HepG2 (cell line): ENCODE data around the gene VPS25. TPM values are rescaled to one million over a fixed set of nuclear protein-coding genes. Genes with fewer than 3 reads are reported as not detected.

Experiments
- FOXP1 ChIP-seq, 2 experiments: fragments of 450-650 bp in 1 of 2; IDR thresholded peaks; 2 replicates each; pipeline ENCODE4 v1.6.1; 2017 to 2018; ENCODE audit warnings: antibody characterized with exemption in 1 of 2
- ISX ChIP-seq: sonication (generic); formaldehyde crosslinking; conservative IDR thresholded peaks from 2 replicates; pipeline ENCODE4 v1.5.0; 2020; ENCODE audit warnings: missing genetic modification reagents
- NFE2L1 ChIP-seq: sonication (generic); formaldehyde crosslinking; IDR thresholded peaks from 2 replicates; pipeline ENCODE4 v1.4.0; 2020; ENCODE audit warnings: missing genetic modification reagents, mild to moderate bottlenecking, borderline replicate concordance
- PHF20 ChIP-seq: sonication (generic); formaldehyde crosslinking; IDR thresholded peaks from 2 replicates; pipeline ENCODE4 v1.5.0; 2020; ENCODE audit warnings: mild to moderate bottlenecking, missing genetic modification reagents
- TAF15 ChIP-seq: fragments of 200-400 bp; formaldehyde crosslinking; IDR thresholded peaks from one replicate; pipeline ENCODE4 v1.6.1; 2018; ENCODE audit warnings: mild to moderate bottlenecking, low read depth, low read length; ENCODE audit not compliant: poor library complexity, severe bottlenecking
- TBL1XR1 ChIP-seq: fragments of 150-350 bp; IDR thresholded peaks from 2 replicates; pipeline ENCODE4 v1.6.1; 2014; ENCODE audit warnings: borderline replicate concordance, low read length; ENCODE audit not compliant: partially characterized antibody
- ZBTB7B ChIP-seq: sonication (generic); formaldehyde crosslinking; IDR thresholded peaks from 2 replicates; pipeline ENCODE4 v1.4.0; 2020; ENCODE audit warnings: missing genetic modification reagents
- ZNF20 ChIP-seq: sonication (generic); formaldehyde crosslinking; IDR thresholded peaks from 2 replicates; pipeline ENCODE4 v1.4.0; 2020; ENCODE audit warnings: mild to moderate bottlenecking, moderate library complexity, missing genetic modification reagents
- ZNF567 ChIP-seq: sonication (generic); formaldehyde crosslinking; IDR thresholded peaks from 2 replicates; pipeline ENCODE4 v1.8.1; 2023; ENCODE audit warnings: mild to moderate bottlenecking, missing genetic modification reagents, borderline replicate concordance
- ZSCAN25 ChIP-seq: sonication (generic); formaldehyde crosslinking; IDR thresholded peaks from 2 replicates; pipeline ENCODE4 v1.8.0; 2022; ENCODE audit warnings: mild to moderate bottlenecking, missing genetic modification reagents
- polyA plus RNA-seq, 8 experiments: library from polyadenylated mRNA; depleted of rRNA in 3 of 8; stranded (reverse) in 7 of 8; unstranded in 1 of 8; fragments of >200 nt; fragmentation: Illumina TruSeq in 4 of 8; extraction: Trizol in 4 of 8; gene quantifications; 2 replicates each; pipeline versions ENCODE4 v1.2.1 to v1.2.3, GENCODE V29; 2011 to 2016; ENCODE audit warnings: low read depth in 4 of 8, missing spikeins in 1 of 8, mixed read lengths in 1 of 8; ENCODE audit not compliant: insufficient read depth in 1 of 8
- total RNA-seq, 5 experiments: library from RNA; depleted of rRNA; stranded (reverse); fragments of >200 nt; fragmentation: Illumina TruSeq; extraction: Trizol; gene quantifications; 2 replicates each; pipeline ENCODE4 v1.2.3, GENCODE V29; 2016; ENCODE audit warnings: low read depth in 1 of 5
- TF ChIP-seq, protein P1 (sequence below): sonication (generic); formaldehyde crosslinking; conservative IDR thresholded peaks from 2 replicates; pipeline ENCODE4 v1.4.0; 2020; ENCODE audit warnings: missing genetic modification reagents
- TF ChIP-seq, protein P2 (sequence below): sonication (generic); formaldehyde crosslinking; IDR thresholded peaks from 2 replicates; pipeline ENCODE4 v1.4.0; 2020; ENCODE audit warnings: mild to moderate bottlenecking, missing genetic modification reagents, borderline replicate concordance
- TF ChIP-seq, protein P3 (sequence below): sonication (generic); formaldehyde crosslinking; IDR thresholded peaks from 2 replicates; pipeline ENCODE4 v1.8.0; 2022; ENCODE audit warnings: missing genetic modification reagents, low read depth, mild to moderate bottlenecking, borderline replicate concordance
- TF ChIP-seq, protein P4 (sequence below): sonication (generic); formaldehyde crosslinking; IDR thresholded peaks from 2 replicates; pipeline ENCODE4 v1.9.0; 2021; ENCODE audit warnings: missing genetic modification reagents, borderline replicate concordance
- TF ChIP-seq, protein P5 (sequence below): sonication (generic); formaldehyde crosslinking; IDR thresholded peaks from 2 replicates; pipeline ENCODE4 v1.4.0; 2020; ENCODE audit warnings: missing genetic modification reagents, low read depth, mild to moderate bottlenecking, borderline replicate concordance

The VPS25 gene
- total and polyA plus RNA-seq, 2 of the 13 experiments (the other 11 are each of a cell fraction or from before 2014, with no cell fraction given) = 161 to 249 TPM

DNA sequence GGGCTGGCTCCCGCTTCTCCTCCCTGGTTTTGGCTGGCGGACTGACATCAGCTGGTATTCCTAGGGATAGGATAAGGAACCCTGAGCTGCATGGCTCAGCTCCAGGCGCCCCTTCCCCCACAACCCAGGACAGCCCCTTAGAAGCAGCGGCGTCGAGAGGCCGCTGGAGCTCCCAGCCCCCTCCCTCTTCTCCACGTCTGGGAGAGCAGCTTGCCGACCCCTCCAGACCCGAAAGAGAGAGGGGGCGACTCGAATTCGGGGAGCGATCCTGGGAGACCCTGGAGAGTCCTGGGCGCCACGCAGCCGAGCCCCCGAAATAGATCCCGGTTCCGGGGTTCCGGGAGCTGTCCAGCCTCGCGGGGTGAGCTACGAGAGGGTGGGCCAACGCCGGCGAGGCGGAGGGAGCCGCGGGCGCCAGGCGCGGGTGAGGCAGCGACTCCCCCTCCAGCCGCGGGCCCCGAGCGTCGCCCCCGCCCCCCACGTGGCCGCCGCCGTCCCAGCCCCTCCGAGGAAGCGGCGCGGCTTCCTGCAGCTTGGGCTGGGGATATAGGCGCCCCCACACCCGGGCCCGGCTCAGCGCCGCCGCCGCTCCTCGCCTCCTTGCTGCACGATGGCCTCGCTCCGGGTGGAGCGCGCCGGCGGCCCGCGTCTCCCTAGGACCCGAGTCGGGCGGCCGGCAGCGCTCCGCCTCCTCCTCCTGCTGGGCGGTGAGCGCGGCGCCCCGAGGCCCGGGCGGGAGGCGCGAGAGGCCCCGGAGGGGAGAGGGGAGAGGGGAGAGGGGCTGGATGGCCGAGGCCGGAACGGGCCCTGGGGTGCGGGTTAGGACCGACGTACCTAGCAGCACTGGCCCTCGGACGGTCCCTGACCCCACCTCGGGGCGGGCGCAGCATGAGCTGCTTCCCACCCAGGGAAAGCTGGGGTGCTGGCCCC is 12.3 kb upstream of the VPS25 start, which contains the start of gene RAMP2 (continued):
- TF ChIP-seq, protein P1, sequence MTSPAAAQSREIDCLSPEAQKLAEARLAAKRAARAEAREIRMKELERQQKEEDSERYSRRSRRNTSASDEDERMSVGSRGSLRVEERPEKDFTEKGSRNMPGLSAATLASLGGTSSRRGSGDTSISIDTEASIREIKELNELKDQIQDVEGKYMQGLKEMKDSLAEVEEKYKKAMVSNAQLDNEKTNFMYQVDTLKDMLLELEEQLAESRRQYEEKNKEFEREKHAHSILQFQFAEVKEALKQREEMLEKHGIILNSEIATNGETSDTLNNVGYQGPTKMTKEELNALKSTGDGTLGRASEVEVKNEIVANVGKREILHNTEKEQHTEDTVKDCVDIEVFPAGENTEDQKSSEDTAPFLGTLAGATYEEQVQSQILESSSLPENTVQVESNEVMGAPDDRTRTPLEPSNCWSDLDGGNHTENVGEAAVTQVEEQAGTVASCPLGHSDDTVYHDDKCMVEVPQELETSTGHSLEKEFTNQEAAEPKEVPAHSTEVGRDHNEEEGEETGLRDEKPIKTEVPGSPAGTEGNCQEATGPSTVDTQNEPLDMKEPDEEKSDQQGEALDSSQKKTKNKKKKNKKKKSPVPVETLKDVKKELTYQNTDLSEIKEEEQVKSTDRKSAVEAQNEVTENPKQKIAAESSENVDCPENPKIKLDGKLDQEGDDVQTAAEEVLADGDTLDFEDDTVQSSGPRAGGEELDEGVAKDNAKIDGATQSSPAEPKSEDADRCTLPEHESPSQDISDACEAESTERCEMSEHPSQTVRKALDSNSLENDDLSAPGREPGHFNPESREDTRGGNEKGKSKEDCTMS (CRISPR knock-in tag) = no peak
- TF ChIP-seq ISX (CRISPR knock-in tag) (no peak), NFE2L1 (no peak), PHF20 (no peak), TAF15 (no peak), ZSCAN25 (CRISPR knock-in tag) (peak; percentile 77; the same call in 1 of the 2 replicates), FOXP1 (IDR thresholded peaks at IDR 0.05) (no peak), FOXP1 (CRISPR knock-in tag; IDR thresholded peaks at IDR 0.05) (no peak), ZBTB7B (CRISPR knock-in tag) (peak; percentile 26; the same call in 1 of the 2 replicates), TBL1XR1 (no peak), ZNF20 (CRISPR knock-in tag) (no peak), ZNF567 (CRISPR knock-in tag) (no peak)
- TF ChIP-seq, protein P2, sequence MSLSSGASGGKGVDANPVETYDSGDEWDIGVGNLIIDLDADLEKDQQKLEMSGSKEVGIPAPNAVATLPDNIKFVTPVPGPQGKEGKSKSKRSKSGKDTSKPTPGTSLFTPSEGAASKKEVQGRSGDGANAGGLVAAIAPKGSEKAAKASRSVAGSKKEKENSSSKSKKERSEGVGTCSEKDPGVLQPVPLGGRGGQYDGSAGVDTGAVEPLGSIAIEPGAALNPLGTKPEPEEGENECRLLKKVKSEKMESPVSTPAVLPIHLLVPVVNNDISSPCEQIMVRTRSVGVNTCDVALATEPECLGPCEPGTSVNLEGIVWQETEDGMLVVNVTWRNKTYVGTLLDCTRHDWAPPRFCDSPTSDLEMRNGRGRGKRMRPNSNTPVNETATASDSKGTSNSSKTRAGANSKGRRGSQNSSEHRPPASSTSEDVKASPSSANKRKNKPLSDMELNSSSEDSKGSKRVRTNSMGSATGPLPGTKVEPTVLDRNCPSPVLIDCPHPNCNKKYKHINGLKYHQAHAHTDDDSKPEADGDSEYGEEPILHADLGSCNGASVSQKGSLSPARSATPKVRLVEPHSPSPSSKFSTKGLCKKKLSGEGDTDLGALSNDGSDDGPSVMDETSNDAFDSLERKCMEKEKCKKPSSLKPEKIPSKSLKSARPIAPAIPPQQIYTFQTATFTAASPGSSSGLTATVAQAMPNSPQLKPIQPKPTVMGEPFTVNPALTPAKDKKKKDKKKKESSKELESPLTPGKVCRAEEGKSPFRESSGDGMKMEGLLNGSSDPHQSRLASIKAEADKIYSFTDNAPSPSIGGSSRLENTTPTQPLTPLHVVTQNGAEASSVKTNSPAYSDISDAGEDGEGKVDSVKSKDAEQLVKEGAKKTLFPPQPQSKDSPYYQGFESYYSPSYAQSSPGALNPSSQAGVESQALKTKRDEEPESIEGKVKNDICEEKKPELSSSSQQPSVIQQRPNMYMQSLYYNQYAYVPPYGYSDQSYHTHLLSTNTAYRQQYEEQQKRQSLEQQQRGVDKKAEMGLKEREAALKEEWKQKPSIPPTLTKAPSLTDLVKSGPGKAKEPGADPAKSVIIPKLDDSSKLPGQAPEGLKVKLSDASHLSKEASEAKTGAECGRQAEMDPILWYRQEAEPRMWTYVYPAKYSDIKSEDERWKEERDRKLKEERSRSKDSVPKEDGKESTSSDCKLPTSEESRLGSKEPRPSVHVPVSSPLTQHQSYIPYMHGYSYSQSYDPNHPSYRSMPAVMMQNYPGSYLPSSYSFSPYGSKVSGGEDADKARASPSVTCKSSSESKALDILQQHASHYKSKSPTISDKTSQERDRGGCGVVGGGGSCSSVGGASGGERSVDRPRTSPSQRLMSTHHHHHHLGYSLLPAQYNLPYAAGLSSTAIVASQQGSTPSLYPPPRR (CRISPR knock-in tag) = no peak
- TF ChIP-seq, protein P3, sequence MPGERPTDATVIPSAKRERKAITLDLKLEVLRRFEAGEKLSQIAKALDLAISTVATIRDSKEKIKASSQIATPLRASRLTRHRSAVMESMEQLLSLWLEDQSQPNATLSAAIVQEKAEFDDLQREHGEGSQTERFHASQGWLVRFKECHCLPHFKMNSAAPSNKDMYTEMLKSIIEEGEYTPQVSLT (CRISPR knock-in tag) = no peak; the same call in 1 of the 2 replicates
- TF ChIP-seq, protein P4, sequence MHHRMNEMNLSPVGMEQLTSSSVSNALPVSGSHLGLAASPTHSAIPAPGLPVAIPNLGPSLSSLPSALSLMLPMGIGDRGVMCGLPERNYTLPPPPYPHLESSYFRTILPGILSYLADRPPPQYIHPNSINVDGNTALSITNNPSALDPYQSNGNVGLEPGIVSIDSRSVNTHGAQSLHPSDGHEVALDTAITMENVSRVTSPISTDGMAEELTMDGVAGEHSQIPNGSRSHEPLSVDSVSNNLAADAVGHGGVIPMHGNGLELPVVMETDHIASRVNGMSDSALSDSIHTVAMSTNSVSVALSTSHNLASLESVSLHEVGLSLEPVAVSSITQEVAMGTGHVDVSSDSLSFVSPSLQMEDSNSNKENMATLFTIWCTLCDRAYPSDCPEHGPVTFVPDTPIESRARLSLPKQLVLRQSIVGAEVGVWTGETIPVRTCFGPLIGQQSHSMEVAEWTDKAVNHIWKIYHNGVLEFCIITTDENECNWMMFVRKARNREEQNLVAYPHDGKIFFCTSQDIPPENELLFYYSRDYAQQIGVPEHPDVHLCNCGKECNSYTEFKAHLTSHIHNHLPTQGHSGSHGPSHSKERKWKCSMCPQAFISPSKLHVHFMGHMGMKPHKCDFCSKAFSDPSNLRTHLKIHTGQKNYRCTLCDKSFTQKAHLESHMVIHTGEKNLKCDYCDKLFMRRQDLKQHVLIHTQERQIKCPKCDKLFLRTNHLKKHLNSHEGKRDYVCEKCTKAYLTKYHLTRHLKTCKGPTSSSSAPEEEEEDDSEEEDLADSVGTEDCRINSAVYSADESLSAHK (CRISPR knock-in tag) = no peak
- TF ChIP-seq, protein P5, sequence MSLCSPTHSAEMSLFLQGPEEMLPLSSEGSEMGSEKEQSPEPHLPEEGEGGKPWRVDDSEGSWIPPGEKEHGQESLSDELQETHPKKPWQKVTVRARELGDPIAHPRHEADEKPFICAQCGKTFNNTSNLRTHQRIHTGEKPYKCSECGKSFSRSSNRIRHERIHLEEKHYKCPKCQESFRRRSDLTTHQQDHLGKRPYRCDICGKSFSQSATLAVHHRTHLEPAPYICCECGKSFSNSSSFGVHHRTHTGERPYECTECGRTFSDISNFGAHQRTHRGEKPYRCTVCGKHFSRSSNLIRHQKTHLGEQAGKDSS (CRISPR knock-in tag) = no peak
